ENCODE measurements around the gene SREBF2. TPM values are rescaled to one million over a fixed set of nuclear protein-coding genes. Genes with fewer than 3 reads are reported as not detected.
A peak's percentile ranks its signal among the peaks of the same experiment; 100 is the strongest.
"Not testable (repeated sequence)": the region's sequence is repeated elsewhere in the genome, so short reads cannot be mapped to it uniquely, and the experiment has no call there.

The SREBF2 gene
- total RNA-seq, 1 donor from 2014 or later: 89.7 TPM

DNA sequence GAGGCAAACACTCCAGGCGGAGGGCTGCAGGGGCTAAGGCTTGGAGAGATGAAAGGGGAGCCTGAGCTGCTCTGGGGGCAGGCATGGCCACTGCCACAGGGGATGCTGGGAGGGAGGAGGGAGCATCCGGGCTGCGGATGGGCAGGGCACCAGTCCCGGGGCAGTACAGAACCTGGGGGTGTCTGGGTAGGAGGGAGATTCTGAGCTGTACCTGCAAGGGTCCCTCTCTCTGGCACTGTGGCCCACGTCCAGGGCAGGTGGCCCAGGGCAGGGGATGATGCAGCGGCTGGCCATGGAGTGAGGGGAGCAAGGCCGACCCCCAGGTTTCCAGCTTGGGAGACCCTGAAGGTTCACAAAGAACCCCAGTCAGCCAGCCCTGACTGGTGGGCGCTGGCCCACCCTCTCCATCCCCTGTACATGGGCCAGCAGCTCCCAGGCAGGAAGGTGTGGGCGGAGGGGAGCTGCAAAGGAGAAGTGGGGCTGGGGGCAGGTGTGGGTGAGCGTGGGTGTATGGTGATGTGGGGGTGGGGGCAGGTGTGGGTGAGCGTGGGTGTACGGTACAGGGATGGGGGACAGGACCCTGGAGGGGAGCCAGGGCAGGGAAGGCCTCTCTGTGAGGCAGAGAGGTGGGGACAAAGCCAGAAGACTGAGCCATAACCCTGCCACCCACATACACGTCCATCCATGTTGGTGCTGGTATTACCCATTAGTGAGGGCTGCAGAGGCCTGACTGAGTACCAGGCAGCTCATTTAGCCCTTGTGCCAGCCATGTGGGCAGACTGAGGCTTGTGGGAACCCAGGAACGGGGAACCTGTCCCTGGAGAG is 95.9 kb downstream of the SREBF2 start:
- DNase-seq: no peak
- no peak for ATAC-seq
- intact Hi-C loops (cut with micrococcal nuclease): no loop called here

DNA sequence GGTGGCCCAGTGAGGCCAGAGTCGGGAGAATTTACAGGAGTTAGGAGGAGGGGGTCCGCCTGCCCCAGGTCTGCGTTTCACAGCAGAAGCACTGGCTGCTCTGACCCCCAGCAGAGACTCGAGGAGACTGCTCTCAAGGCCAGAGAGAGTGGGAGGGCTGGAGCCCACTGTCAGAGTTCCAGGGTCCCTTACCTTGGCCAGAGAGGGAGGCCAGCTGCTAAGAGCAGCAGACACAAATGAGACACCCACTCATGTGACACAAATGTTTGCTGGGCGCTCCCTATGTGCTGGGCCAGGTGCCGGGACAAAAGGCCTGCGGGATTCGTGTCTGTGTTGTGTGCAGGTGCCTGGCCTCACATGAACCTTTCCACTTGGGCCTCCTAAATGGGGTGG is 96.5 kb downstream of the SREBF2 start:
- ATAC-seq (no peak), DNase-seq (no peak)
- intact Hi-C loops (cut with micrococcal nuclease): no loop called here

DNA sequence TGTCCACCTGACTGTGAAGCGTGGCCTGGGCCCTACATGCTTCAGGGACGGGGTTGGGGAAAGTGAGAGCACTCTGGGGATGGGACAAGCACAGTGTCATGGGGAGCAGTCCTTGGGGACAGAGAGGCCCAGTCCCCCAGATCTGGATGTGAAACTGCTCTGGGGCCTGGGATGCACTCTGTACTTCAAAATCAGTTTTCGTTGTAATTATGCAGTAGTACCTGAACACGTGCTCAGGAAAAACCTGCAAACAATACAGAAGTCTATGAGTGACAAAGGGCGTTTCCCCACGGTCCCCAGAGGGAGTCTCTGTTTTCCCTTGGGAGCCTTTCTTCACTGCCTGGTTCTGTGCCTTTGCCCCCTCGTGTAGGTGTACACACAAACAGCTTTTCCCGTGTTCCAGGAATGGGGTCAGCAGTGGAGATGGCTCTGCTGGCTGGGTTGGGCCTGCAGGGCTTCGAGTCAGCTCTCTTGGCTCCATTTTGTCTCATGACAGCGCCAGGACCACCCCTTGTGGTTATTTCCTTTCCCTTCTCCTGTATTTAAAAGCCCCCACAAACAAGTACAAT is 98.9 kb downstream of the SREBF2 start:
- DNase-seq: no peak
- intact Hi-C loops (cut with micrococcal nuclease): no loop called here
- ATAC-seq: no peak

DNA sequence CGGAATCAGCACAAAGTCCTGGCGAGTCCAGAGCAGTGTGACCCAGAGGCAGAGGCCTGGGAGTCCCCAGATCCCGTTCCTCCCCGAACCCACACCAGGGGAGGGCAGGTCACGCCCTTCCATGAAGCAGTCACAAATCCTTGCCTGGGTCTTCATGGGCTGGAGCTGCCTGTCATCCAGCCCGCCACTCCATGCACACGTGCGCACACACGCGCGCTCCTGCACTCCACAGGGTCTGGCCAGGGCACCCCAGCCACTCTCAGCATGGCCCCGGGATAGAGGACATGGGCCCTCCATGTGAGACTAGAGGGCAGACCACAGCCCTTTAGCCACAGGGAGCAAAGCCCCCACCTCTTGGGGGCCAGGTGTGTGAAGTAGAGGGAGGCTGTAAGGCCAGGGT is 99.4 kb downstream of the SREBF2 start:
- intact Hi-C loops (cut with micrococcal nuclease): no loop called here
- ATAC-seq: no peak
- DNase-seq: no peak

DNA sequence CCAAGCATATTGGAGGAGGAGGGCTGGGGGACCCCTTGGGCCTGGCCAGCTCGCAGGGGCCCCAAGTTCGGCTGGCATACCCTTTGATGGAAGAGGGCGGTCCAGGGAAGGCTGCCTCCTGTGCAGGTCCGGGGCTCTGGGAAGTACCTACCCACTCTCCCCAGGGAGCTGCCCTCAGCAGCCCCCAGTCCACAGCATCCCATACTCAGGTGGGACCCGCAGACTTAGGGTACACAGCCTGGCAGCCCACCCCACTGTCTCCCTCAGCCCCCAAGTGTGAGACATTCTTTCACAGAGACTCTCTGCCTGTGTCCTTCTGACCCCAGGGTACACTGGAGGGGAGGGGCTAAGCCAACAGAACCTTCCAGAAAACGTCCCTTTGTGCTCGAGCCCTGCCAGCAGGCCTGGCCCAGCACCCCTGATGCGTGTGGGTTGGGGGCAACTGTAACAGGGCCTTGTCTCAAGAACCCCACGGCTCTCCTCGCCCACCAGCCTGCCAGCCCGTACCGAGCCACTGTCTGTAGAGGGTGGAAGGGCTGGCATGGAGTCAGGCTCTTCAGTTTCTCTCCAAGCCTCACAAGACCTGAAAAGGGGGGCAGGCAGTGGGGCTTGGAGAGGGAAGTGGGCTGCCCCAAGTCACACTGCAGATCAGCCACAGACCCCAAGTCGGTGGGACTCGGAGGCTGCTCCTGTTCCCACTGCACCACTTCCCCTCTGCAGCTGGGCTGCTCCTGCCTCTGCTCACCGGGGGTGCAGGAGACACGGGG is 100.7 kb downstream of the SREBF2 start:
- DNase-seq: no peak
- no peak for ATAC-seq
- intact Hi-C loops (cut with micrococcal nuclease): no loop called here

DNA sequence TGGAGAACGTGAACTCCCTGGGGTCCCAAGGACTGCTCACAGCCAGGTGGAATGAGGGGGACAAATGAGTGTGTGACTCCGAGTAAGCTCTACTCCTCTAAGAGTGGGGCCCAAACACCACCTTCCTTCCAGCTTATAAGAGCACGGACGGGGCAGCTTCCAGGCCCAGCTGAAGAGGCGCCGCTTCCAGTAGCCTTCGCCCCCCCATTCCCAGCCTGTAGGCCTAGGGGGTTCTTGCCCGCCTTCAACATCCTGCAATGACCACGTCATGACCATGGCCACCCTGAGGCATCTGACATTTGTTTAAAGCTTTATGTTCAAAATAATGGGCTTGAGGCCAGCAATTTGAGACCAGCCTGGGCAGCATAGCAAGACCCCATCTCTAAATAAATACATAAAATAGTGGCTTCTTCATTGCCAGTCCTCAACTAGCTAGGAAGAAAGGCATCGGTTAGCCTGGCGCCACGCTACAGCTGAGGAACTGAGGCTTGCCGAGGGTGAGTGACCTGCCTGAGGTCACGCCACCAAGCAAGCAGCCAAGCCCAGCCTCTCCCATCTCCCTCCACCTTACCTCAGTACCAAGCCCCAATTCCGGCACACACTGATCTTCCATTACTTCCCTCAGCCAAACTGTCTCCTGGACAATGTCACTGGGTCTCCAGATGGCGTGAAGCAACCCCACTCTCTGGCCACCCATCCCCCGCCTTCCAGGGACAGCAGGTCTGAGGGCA is 101.5 kb downstream of the SREBF2 start:
- intact Hi-C loops (cut with micrococcal nuclease): no loop called here
- peak; percentile 59 for ATAC-seq

DNA sequence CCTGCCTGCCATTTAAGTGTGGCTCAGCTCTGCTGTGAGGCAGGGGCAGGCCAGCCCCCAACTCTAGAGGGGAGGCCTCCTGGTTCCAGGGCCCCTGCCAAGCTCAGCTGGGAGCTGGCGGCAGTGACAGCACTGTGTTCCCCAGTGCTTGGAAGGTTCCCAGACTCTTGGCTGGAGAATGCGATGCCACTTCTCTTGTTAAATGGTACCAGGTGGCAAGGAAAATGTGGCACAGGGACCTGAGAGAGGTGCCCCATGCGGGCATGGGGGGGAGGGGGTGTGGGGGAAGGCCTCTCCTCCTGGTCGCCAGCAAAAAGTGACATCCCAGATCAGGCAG is 102.1 kb downstream of the SREBF2 start:
- intact Hi-C loops (cut with micrococcal nuclease): no loop called here
- ATAC-seq (peak; percentile 85), DNase-seq (peak; percentile 76)

More for the DNA sequence above, 101.5 kb downstream of the SREBF2 start:
- DNase-seq: no peak

DNA sequence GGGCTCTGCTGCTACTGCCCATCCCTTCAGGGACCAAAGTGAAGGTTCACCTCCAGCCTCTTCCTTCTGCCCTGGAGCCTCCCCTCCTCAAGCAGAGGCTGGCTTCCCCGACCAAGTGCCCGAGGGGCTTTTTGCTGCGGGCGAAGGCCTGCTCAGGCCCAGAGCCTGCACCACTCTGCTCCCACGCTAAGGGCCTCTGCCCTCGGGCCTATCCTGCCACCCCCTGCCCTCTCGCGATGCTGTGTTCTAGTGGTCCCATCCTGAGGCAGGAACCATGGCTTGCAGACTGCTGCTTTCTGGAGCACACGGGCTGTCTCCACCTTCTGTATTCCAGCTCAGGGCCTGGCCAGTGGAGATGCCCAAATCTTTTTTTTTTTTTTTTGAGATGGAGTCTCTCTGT is 102.6 kb downstream of the SREBF2 start:
- ATAC-seq: no peak
- intact Hi-C loops (cut with micrococcal nuclease): no loop called here
- no peak for DNase-seq

DNA sequence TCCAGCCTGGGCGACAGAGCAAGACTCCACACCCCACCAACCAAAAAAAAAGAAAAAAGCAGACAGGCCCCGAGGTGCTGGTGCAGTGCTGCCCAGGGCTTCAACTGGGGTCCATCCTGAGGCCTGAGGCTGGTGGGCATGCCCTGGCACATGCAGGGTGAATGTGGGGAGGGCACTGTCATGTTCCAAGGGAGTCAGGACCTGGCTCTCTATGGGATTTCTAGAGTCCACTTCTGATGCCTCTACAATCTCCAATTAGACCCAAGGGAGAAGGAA is 103.9 kb downstream of the SREBF2 start:
- no peak for ATAC-seq
- intact Hi-C loops (cut with micrococcal nuclease): no loop called here
- no peak for DNase-seq

DNA sequence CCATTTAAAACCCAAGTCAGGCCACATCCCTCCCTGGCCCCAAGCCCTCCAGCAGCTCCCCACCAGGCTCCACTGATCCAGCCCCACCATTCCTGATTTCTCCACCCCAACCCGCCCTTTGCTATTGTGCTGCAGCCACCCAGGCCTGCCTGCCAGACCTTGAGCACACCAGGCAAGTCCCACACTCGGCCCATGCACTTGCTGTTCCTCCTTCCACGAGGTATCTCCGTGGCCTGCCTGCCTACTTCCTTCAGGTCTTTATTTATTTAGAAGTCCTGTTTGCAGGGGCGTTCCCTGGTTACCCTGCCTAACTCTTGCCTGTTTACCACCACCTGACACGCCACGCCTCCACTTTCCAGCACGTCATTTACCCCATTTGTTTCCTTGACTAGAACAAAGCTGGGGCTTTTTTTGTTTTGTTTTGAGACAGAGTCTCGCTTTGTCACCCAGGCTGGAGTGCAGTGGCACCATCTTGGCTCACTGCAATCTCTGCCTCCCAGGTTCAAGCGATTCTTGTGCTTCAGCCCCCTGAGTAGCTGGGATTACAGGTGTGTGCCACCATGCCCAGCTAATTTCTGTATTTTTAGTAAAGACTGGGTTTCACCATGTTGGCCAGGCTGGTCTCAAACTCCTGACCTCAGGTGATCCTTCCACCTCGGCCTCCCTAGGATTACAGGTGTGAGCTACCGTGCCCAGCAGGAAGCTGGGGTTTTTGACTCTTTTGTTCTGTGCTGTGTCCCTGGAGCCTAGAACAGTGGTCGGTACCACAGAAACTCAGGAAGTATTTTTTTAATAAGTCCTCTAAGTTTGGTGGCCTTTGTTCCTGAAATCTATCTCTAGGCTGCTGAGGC is 107.3 kb downstream of the SREBF2 start:
- ATAC-seq (no peak), DNase-seq (no peak)
- intact Hi-C loops (cut with micrococcal nuclease): loop anchor here (5.0 kb wide), 1 partner anchor 248 kb away; no protein-coding TSS in a partner anchor

DNA sequence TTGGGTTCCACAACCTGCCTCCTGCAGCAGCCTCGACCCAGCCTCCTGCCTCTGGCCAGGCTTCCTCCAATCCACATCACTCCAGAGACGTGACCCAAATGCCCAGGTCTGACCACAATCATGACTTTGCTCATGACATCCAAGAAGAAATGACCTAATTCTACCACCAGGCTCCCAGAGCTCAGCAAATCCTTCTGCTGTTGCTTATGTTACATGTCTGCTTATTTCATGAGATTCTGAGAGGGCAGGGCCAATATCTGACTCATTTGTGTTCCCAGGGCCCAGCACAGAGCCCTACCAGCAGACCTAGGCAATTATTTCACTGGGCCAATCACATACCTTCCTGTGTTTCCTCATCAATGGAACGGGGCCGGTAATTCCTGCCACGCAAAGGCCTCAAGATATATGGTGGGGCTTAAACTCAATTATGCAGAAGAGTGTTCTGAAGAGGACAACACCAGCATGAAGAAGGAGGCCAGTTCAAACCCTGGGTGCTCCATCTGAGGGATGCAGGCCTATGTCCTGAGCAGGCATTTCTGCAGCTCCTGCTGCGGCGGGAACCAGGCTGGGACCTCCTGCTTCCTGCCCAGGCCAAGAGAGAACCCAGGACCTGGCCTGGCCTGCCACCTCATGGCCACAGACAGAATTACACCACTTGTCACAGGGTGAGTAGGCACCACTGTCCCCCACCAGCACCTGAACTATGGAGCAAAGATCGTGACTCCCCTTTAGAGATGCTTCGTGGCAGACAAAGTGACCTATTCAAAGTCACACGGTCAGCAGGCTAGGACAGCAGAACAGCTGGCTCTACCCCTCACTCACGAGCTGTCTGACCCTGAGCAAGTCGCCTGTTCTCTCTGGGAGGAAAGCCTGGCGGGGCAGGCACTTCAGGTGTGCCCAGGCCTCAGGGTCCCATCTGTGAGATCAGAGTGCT is 108.2 kb downstream of the SREBF2 start:
- DNase-seq (peak; percentile 90), ATAC-seq (peak; percentile 81)
- intact Hi-C loops (cut with micrococcal nuclease): loop anchor here (5.0 kb wide), 1 partner anchor 249 kb away; no protein-coding TSS in a partner anchor

DNA sequence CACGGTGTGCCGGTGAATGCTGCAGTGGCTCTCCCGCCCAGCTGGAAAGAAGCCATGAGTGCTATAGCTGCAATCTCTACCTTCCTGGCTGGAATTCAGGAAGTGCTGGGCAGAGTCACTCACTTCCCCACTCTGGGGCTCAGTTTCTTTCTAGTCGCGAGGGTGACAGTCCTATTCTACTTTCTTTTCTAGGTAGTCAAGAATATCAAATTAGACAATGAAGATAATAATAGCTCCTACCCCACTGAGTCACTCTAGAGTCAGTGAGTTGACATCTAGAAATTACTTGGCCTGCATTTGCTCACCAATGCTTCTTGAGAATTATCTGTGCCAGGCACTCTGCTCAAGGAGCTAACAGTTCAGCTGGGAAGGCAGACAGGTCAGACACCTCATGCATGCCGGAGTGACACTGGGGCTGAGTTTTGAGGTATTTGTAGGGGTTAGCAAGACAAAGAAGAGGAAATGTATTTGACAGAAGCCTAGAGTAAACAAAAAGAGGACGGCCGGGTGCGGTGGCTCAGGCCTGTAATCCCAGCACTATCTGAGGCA is 110.8 kb downstream of the SREBF2 start:
- no peak for DNase-seq
- intact Hi-C loops (cut with micrococcal nuclease): loop anchor here (5.0 kb wide), 1 partner anchor 251 kb away; no protein-coding TSS in a partner anchor
- ATAC-seq: no peak

DNA sequence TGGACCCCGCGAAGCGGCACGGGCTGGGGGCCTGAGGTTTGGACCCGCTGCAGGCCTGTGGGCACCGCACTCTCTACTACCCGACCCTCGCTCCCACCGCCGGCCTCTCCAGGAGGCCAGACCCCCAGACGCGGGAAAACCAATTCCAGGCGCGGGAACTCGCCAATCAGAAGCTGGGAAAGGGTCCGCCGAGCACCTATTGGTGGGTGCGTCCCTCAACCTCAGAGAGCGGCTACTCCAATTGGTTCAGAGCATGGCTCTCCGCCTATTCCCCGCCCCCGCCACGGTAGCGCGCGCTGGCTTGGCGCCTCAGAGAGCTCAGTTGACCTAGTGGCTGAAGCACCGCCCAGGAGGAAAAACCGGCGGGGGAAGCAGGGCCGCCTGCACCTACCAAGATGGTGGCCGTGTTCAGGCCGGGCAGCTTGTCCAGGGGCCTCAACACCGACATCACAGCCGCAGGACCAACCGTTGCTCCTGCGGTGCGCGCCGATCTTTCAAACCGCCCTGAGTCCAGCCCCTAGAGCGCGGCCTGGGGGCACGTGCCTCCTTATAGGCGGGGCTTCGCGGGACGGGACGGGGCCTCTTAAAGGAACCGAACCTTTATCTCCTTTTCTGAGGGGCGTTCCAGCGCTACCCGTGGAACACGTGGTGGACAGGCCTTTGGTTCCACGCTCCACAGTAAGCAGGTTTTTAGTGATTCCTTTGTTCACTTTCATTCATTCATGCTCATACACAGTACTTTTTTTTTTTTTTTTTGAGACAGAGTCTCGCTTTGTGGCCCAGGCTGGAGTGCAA is 113.9 kb downstream of the SREBF2 start, which contains the start of gene CENPM:
CENPM (minus strand) TSS at position 524 of the 795 bp plus-strand sequence; CDS start at position 448, 76 bp downstream.
- peak; percentile 98 for ATAC-seq
- DNase-seq: peak; percentile 93
- intact Hi-C loops (cut with micrococcal nuclease): loop anchor here (5.0 kb wide), 1 partner anchor 125 kb away; no protein-coding TSS in a partner anchor

DNA sequence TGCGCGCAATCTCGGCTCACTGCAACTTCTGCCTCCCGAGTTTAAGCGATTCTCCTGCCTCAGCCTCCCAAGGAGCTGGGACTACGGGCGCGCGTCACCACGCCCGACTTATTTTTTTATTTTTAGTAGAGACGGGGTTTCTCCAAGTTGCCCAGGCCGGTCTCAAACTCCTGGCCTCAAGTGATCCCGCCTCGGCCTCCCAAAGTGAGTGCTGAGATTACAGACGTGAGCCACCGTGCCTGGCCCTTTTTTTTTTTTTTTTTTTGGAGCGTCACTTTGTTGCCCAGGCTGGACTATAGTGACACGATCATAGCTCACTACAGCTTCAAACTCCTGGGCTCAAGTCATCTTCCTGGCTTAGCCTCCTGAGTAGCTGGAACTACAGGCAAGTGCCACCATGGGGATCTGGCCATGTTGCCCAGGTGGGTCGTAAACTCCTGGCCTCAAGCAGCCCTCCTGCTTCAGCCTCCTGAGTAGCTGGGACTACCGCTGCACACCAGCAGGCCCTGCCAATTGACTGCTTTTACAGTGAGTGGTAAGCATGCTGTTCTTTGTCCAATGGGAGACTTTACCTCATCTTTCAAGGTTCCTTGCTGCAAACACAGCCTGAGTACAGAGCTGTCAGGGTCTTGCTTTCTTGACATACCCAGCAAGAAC is 114.6 kb downstream of the SREBF2 start:
- intact Hi-C loops (cut with micrococcal nuclease): loop anchor here (5.0 kb wide), 1 partner anchor 125 kb away; no protein-coding TSS in a partner anchor
- ATAC-seq (no peak), DNase-seq (no peak)

DNA sequence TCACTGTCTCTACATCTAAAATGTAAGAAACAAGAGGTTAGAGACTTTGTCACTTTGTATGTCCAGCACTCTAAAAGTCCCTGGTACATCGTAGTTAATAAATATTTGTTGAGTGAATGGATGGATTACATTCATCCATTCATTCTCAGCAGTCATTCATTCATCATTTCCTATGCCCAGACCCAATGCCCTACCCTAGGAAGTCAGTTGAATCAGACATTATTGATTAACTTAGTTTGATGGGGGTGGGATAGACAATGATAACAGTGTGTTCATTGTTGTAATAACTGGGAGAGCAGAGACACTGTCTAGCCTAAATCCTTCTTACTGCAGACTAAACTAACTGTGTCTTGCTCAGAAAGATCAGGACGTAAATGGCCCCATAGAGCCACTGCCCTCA is 115.2 kb downstream of the SREBF2 start:
- DNase-seq (no peak), ATAC-seq (no peak)
- intact Hi-C loops (cut with micrococcal nuclease): loop anchor here (5.0 kb wide), 1 partner anchor 126 kb away; no protein-coding TSS in a partner anchor

DNA sequence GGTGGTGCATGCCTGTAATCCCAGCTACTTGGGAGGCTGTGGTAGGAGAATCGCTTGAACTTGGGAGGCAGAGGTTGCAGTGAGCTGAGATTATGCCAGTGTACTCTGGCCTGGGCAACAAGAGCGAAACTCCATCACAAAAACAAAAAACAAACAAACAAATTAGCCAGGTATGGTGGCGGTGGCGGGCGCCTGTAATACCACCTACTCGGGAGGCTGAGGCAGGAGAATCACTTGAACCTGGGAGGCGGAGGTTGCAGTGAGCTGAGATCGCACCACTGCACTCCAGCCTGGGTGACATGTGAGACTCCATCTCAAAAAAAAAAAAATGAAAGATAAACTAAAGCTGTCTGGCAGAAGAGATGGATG is 116.0 kb downstream of the SREBF2 start:
- ATAC-seq, DNase-seq: not testable (repeated sequence)
- intact Hi-C loops (cut with micrococcal nuclease): loop anchor here (5.0 kb wide), 1 partner anchor 127 kb away; no protein-coding TSS in a partner anchor
